IMR-90 (cell line): ENCODE data around the gene MAPK1. TPM values are rescaled to one million over a fixed set of nuclear protein-coding genes. Genes with fewer than 3 reads are reported as not detected.

Source experiments
- ATAC-seq: fragments of 200-7000 bp; cut with Tn5 transposase; 2 replicates; pipeline ENCODE4 v1.9.1; 2020; ENCODE audit warnings: low read depth, mild to moderate bottlenecking, moderate library complexity
- BruUV-seq: library from RNA; stranded (reverse); fragments of 400-500 nt; replicated peaks from 2 replicates; lab custom pipeline; 2021; lab: Mats Ljungman, UMichigan
- CTCF ChIA-PET: fragments of 300-600 bp; formaldehyde crosslinking; extraction: SDS; loops from one replicate; lab custom pipeline; 2021; ENCODE audit warnings: antibody characterized with exemption; lab: Yijun Ruan, JAX
- POLR2A ChIA-PET: fragments of 300-600 bp; sonication (Branson Sonifier 250); formaldehyde crosslinking; loops from one replicate; lab custom pipeline; 2022; ENCODE audit warnings: antibody characterized with exemption; ENCODE audit not compliant: unreplicated experiment; lab: Charles Lee
- DNase-seq: peaks from one replicate; pipeline ENCODE4 v3.0.0; 2013
- H2AFZ ChIP-seq: replicated peaks from 2 replicates; pipeline ENCODE3; 2013; ENCODE audit warnings: low read length, mild to moderate bottlenecking; ENCODE audit not compliant: poor library complexity
- H2AK5ac ChIP-seq: 2 replicates; pipeline ENCODE4 v1.6.1; 2013; ENCODE audit warnings: low read depth, low read length, inconsistent platforms
- H2AK9ac ChIP-seq: replicated peaks from 2 replicates; pipeline ENCODE3; 2013; ENCODE audit warnings: mild to moderate bottlenecking, low read depth, low read length, moderate library complexity; ENCODE audit not compliant: poor library complexity
- H2BK120ac ChIP-seq: 2 replicates; pipeline ENCODE4 v1.6.1; 2013; ENCODE audit warnings: low read depth, low read length, inconsistent platforms
- H2BK15ac ChIP-seq: 3 replicates; pipeline ENCODE4 v1.6.1; 2013; ENCODE audit warnings: low read depth, low read length, inconsistent platforms
- H2BK20ac ChIP-seq: 2 replicates; pipeline ENCODE4 v1.6.1; 2013; ENCODE audit warnings: low read depth, mild to moderate bottlenecking, inconsistent platforms, low read length, moderate library complexity
- H2BK5ac ChIP-seq: 2 replicates; pipeline ENCODE4 v1.6.1; 2013; ENCODE audit warnings: mild to moderate bottlenecking, low read depth, low read length, inconsistent platforms; ENCODE audit not compliant: poor library complexity, severe bottlenecking
- H3K14ac ChIP-seq: replicated peaks from 2 replicates; pipeline ENCODE4 v1.6.1; 2013; ENCODE audit warnings: low read depth, low read length, inconsistent platforms
- H3K18ac ChIP-seq: 2 replicates; pipeline ENCODE4 v1.6.1; 2013; ENCODE audit warnings: low read depth, low read length, control low read depth
- H3K23ac ChIP-seq: 2 replicates; pipeline ENCODE4 v1.6.1; 2013; ENCODE audit warnings: low read depth, low read length, inconsistent platforms
- H3K27ac ChIP-seq: 2 replicates; pipeline ENCODE4 v1.5.1; 2013; ENCODE audit warnings: mild to moderate bottlenecking, control low read depth, low read length; ENCODE audit not compliant: insufficient read depth
- H3K27me3 ChIP-seq: 2 replicates; pipeline ENCODE4 v1.6.1; 2013; ENCODE audit warnings: low read length; ENCODE audit not compliant: control insufficient read depth, insufficient read depth
- H3K36me3 ChIP-seq: 2 replicates; pipeline ENCODE4 v1.6.1; 2013; ENCODE audit warnings: low read length, mixed read lengths; ENCODE audit not compliant: control insufficient read depth, insufficient read depth
- H3K4ac ChIP-seq: 2 replicates; pipeline ENCODE4 v1.6.1; 2013; ENCODE audit warnings: low read depth, low read length, inconsistent platforms
- H3K4me1 ChIP-seq: 2 replicates; pipeline ENCODE4 v1.6.1; 2013; ENCODE audit warnings: low read length, mixed read lengths; ENCODE audit not compliant: control insufficient read depth, insufficient read depth
- H3K4me2 ChIP-seq: 2 replicates; pipeline ENCODE4 v1.6.1; 2013; ENCODE audit warnings: low read depth, mild to moderate bottlenecking, control low read depth, low read length, moderate library complexity
- H3K4me3 ChIP-seq: 2 replicates; pipeline ENCODE4 v1.5.1; 2013; ENCODE audit warnings: low read depth, mild to moderate bottlenecking, control low read depth, low read length, moderate library complexity; ENCODE audit not compliant: insufficient read depth
- H3K56ac ChIP-seq: 2 replicates; pipeline ENCODE4 v1.6.1; 2013; ENCODE audit warnings: low read length, inconsistent platforms; ENCODE audit not compliant: insufficient read depth; ENCODE audit errors: extremely low read depth
- H3K79me1 ChIP-seq, 2 experiments: 2 replicates each; pipeline ENCODE4 v1.6.1; 2013; ENCODE audit warnings: low read length in 2 of 2, inconsistent platforms in 1 of 2, low read depth in 1 of 2
- H3K9ac ChIP-seq: 2 replicates; pipeline ENCODE4 v1.6.1; 2013; ENCODE audit warnings: low read depth, low read length, control low read depth
- H3K9me1 ChIP-seq: 2 replicates; pipeline ENCODE4 v1.6.1; 2013; ENCODE audit warnings: low read length, inconsistent platforms; ENCODE audit not compliant: insufficient read depth
- H3K9me3 ChIP-seq: 2 replicates; pipeline ENCODE4 v1.6.1; 2013; ENCODE audit warnings: low read length; ENCODE audit not compliant: control insufficient read depth, insufficient read depth
- H4K20me1 ChIP-seq: 2 replicates; pipeline ENCODE4 v1.6.1; 2013; ENCODE audit warnings: low read length, inconsistent platforms; ENCODE audit not compliant: insufficient read depth
- H4K5ac ChIP-seq: 2 replicates; pipeline ENCODE4 v1.6.1; 2013; ENCODE audit warnings: mild to moderate bottlenecking, low read depth, low read length, control low read depth
- H4K8ac ChIP-seq, 2 experiments: 2 replicates each; pipeline ENCODE4 v1.6.1; 2013; ENCODE audit warnings: low read depth in 2 of 2, low read length in 2 of 2, control low read depth in 1 of 2, inconsistent platforms in 1 of 2
- H4K91ac ChIP-seq: 2 replicates; pipeline ENCODE4 v1.6.1; 2013; ENCODE audit warnings: low read depth, low read length, inconsistent platforms; ENCODE audit not compliant: insufficient read depth
- BHLHE40 ChIP-seq: fragments of 150-350 bp; IDR thresholded peaks from 2 replicates; pipeline ENCODE4 v1.6.1; 2016; ENCODE audit warnings: mild to moderate bottlenecking, low read depth, low read length
- CEBPB ChIP-seq: IDR thresholded peaks from 2 replicates; pipeline ENCODE4 v1.6.1; 2012; ENCODE audit warnings: low read depth, low read length, improper control_type of control experiment
- MAFK ChIP-seq: IDR thresholded peaks from 2 replicates; pipeline ENCODE4 v1.6.1; 2012; ENCODE audit warnings: low read depth, low read length, improper control_type of control experiment
- MAZ ChIP-seq: IDR thresholded peaks from 2 replicates; pipeline ENCODE4 v1.6.1; 2012; ENCODE audit warnings: low read depth, mild to moderate bottlenecking, low read length, improper control_type of control experiment, moderate library complexity, borderline replicate concordance
- RCOR1 ChIP-seq: IDR thresholded peaks from 2 replicates; pipeline ENCODE4 v1.6.1; 2012; ENCODE audit warnings: mild to moderate bottlenecking, low read length, improper control_type of control experiment; ENCODE audit not compliant: insufficient replicate concordance
- RFX5 ChIP-seq: IDR thresholded peaks from 2 replicates; pipeline ENCODE4 v1.8.0; 2012; ENCODE audit warnings: low read depth, mild to moderate bottlenecking, low read length, moderate library complexity
- WGBS, 2 experiments: methylation state at CpG; one replicate each; pipeline versions ENCODE4 v1.1.5 to v1.1.7; 2013; ENCODE audit warnings: missing lambda C conversion rate in 2 of 2; ENCODE audit not compliant: insufficient read length in 1 of 2; ENCODE audit errors: extremely low coverage in 2 of 2; 5-methylcytosine and 5-hydroxymethylcytosine counted together
- dilution Hi-C: fragments of 300-500 bp; cut with HindIII; formaldehyde crosslinking; loops from one replicate; pipeline ENCODE4 v1.14.3; 2018; ENCODE audit warnings: low sequenced_read_pairs; ENCODE audit not compliant: unreplicated experiment
- in situ Hi-C: fragments of 300-500 bp; cut with MboI; formaldehyde crosslinking; loops from 3 replicates; pipeline ENCODE4 v1.14.3; 2019; ENCODE audit warnings: low sequenced_read_pairs, inconsistent platforms, mixed read lengths
- intact Hi-C: fragments of 100-400 bp; cut with micrococcal nuclease; formaldehyde crosslinking; loops from 2 replicates; pipeline ENCODE4 v1.10.0; 2022
- polyA plus RNA-seq, 3 experiments: library from polyadenylated mRNA; depleted of rRNA; stranded (reverse); fragments of >200 nt; gene quantifications; 2 replicates each; pipeline ENCODE4 v1.2.3, GENCODE V29; 2012; ENCODE audit warnings: low replicate concordance in 1 of 3
- total RNA-seq: library from RNA; depleted of rRNA; stranded (reverse); fragments of >200 nt; gene quantifications from 2 replicates; pipeline ENCODE4 v1.2.3, GENCODE V29; 2012
- TF ChIP-seq, protein P1 (sequence below): conservative IDR thresholded peaks from 2 replicates; pipeline ENCODE4 v1.5.1; 2012; ENCODE audit warnings: mild to moderate bottlenecking, low read depth, low read length, improper control_type of control experiment

Gene MAPK1
- total and polyA plus RNA-seq, 2 of the 4 experiments (the other 2 are of a cell fraction), result 41.0 to 51.3 TPM

GRCh38 chr22:21835378-21835777, 32.1 kb downstream of the MAPK1 start:
- Histone ChIP-seq H2AFZ (no peak overlapping the region), H3K4me3 (no peak overlapping the region), H3K27ac (no peak overlapping the region), H3K14ac (no peak overlapping the region), H2BK15ac (no peak overlapping the region), H4K91ac (no peak overlapping the region), H3K36me3 (no peaks in the 10 kb centered on the region), H2BK20ac (no peak overlapping the region), H3K9me3 (no peaks in the 10 kb centered on the region), H4K8ac (no peak overlapping the region), H3K9ac (no peak overlapping the region), H2BK120ac (no peak overlapping the region), H3K18ac (no peak overlapping the region), H3K4ac (no peak overlapping the region), H4K20me1 (peaks cover 72% of the 10 kb centered on the region), H3K56ac (no peak overlapping the region), H3K27me3 (no peaks in the 10 kb centered on the region), H3K79me1 (peaks cover 29 to 75% of the 10 kb centered on the region in 2 experiments), H2BK5ac (no peak overlapping the region), H3K9me1 (peaks cover 24% of the 10 kb centered on the region), H3K23ac (no peak overlapping the region; the same call in 1 of the 2 replicates), H2AK5ac (no peak overlapping the region), H4K5ac (no peak overlapping the region), H3K4me1 (peaks cover 14% of the 10 kb centered on the region), H3K4me2 (no peak overlapping the region; the same call in 1 of the 2 replicates), H2AK9ac (no peak overlapping the region)
- intact Hi-C loops (no loop called here), in situ Hi-C loops (no loop called here), dilution Hi-C loops (no loop called here)
- ChIA-PET CTCF (interaction anchor here (0.6 to 0.9 kb wide), 3 partner anchors 14 to 1895 kb away, joined by 3 read pairs; no protein-coding TSS in a partner anchor), POLR2A (no interaction called here)
- DNase-seq (no peak), ATAC-seq (no peak)
- no peak for TF ChIP-seq MAFK
- TF ChIP-seq CEBPB, result no peak
- no peak for TF ChIP-seq RFX5
- no peak for TF ChIP-seq BHLHE40
- TF ChIP-seq, protein P1, sequence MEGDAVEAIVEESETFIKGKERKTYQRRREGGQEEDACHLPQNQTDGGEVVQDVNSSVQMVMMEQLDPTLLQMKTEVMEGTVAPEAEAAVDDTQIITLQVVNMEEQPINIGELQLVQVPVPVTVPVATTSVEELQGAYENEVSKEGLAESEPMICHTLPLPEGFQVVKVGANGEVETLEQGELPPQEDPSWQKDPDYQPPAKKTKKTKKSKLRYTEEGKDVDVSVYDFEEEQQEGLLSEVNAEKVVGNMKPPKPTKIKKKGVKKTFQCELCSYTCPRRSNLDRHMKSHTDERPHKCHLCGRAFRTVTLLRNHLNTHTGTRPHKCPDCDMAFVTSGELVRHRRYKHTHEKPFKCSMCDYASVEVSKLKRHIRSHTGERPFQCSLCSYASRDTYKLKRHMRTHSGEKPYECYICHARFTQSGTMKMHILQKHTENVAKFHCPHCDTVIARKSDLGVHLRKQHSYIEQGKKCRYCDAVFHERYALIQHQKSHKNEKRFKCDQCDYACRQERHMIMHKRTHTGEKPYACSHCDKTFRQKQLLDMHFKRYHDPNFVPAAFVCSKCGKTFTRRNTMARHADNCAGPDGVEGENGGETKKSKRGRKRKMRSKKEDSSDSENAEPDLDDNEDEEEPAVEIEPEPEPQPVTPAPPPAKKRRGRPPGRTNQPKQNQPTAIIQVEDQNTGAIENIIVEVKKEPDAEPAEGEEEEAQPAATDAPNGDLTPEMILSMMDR, result no peak
- TF ChIP-seq MAZ, result no peak
- no peak for TF ChIP-seq RCOR1
- no CpG with 5 or more reads among the region's 2 CpGs for WGBS, 2 experiments
- no TSS peak for BruUV-seq
